ENCODE data around the gene LCAT.

LCAT gene

GRCh38 chr16:67953641-67954375, 9.9 kb upstream of the LCAT start:
- no peak overlapping the region for H3K9ac ChIP-seq (ENCODE audit: low read depth, low read length)
- no peaks in the 10 kb centered on the region for H3K4me1 ChIP-seq (ENCODE audit: control insufficient read depth, insufficient read depth, low read length)
- no peaks in the 10 kb centered on the region for H3K27me3 ChIP-seq (ENCODE audit: control insufficient read depth, insufficient read depth, low read length)
- H3K4me3 ChIP-seq (ENCODE audit: low read depth, low read length) = no peak overlapping the region
- peaks cover 47% of the 10 kb centered on the region for H3K36me3 ChIP-seq (ENCODE audit: control insufficient read depth, insufficient read depth, low read length)
- H3K9me3 ChIP-seq (ENCODE audit: control insufficient read depth, insufficient read depth, low read length) = no peaks in the 10 kb centered on the region

GRCh38 chr16:67951485-67951884, 7.6 kb upstream of the LCAT start:
- Histone ChIP-seq H3K9me3 (ENCODE audit: control insufficient read depth, insufficient read depth, low read length) (no peaks in the 10 kb centered on the region), H3K9ac (ENCODE audit: low read depth, low read length) (no peak overlapping the region), H3K36me3 (ENCODE audit: control insufficient read depth, insufficient read depth, low read length) (peaks cover 58% of the 10 kb centered on the region), H3K4me3 (ENCODE audit: low read depth, low read length) (no peak overlapping the region), H3K27me3 (ENCODE audit: control insufficient read depth, insufficient read depth, low read length) (no peaks in the 10 kb centered on the region), H3K4me1 (ENCODE audit: control insufficient read depth, insufficient read depth, low read length) (no peaks in the 10 kb centered on the region)

GRCh38 chr16:67950335-67950843, 6.5 kb upstream of the LCAT start:
- H3K27me3 ChIP-seq (ENCODE audit: control insufficient read depth, insufficient read depth, low read length) = no peaks in the 10 kb centered on the region
- H3K9me3 ChIP-seq (ENCODE audit: control insufficient read depth, insufficient read depth, low read length) = no peaks in the 10 kb centered on the region
- peaks cover 66% of the 10 kb centered on the region for H3K36me3 ChIP-seq (ENCODE audit: control insufficient read depth, insufficient read depth, low read length)
- no peaks in the 10 kb centered on the region for H3K4me1 ChIP-seq (ENCODE audit: control insufficient read depth, insufficient read depth, low read length)
- no peak overlapping the region for H3K4me3 ChIP-seq (ENCODE audit: low read depth, low read length)
- no peak overlapping the region for H3K9ac ChIP-seq (ENCODE audit: low read depth, low read length)

- no peak overlapping the region for H3K4me3 ChIP-seq (ENCODE audit: low read depth, low read length)
- H3K36me3 ChIP-seq (ENCODE audit: control insufficient read depth, insufficient read depth, low read length) = peaks cover 67% of the 10 kb centered on the region
- no peaks in the 10 kb centered on the region for H3K27me3 ChIP-seq (ENCODE audit: control insufficient read depth, insufficient read depth, low read length)
- H3K9ac ChIP-seq (ENCODE audit: low read depth, low read length) = no peak overlapping the region
- no peaks in the 10 kb centered on the region for H3K4me1 ChIP-seq (ENCODE audit: control insufficient read depth, insufficient read depth, low read length)
- H3K9me3 ChIP-seq (ENCODE audit: control insufficient read depth, insufficient read depth, low read length) = no peaks in the 10 kb centered on the region
Observed at GRCh38 chr16:67949645-67950044, 5.7 kb upstream of the LCAT start.

- Histone ChIP-seq H3K36me3 (ENCODE audit: control insufficient read depth, insufficient read depth, low read length) (peaks cover 59% of the 10 kb centered on the region), H3K9ac (ENCODE audit: low read depth, low read length) (no peak overlapping the region), H3K9me3 (ENCODE audit: control insufficient read depth, insufficient read depth, low read length) (no peaks in the 10 kb centered on the region), H3K4me1 (ENCODE audit: control insufficient read depth, insufficient read depth, low read length) (no peaks in the 10 kb centered on the region), H3K27me3 (ENCODE audit: control insufficient read depth, insufficient read depth, low read length) (no peaks in the 10 kb centered on the region), H3K4me3 (ENCODE audit: low read depth, low read length) (no peak overlapping the region)
Observed at GRCh38 chr16:67948015-67948414, 4.1 kb upstream of the LCAT start.

GRCh38 chr16:67946966-67947558, 3.1 kb upstream of the LCAT start:
- H3K4me1 ChIP-seq (ENCODE audit: control insufficient read depth, insufficient read depth, low read length) = no peaks in the 10 kb centered on the region
- no peak overlapping the region for H3K4me3 ChIP-seq (ENCODE audit: low read depth, low read length)
- no peaks in the 10 kb centered on the region for H3K9me3 ChIP-seq (ENCODE audit: control insufficient read depth, insufficient read depth, low read length)
- no peak overlapping the region for H3K9ac ChIP-seq (ENCODE audit: low read depth, low read length)
- H3K27me3 ChIP-seq (ENCODE audit: control insufficient read depth, insufficient read depth, low read length) = no peaks in the 10 kb centered on the region
- peaks cover 64% of the 10 kb centered on the region for H3K36me3 ChIP-seq (ENCODE audit: control insufficient read depth, insufficient read depth, low read length)

GRCh38 chr16:67946128-67946569, 2.2 kb upstream of the LCAT start:
- Histone ChIP-seq H3K4me1 (ENCODE audit: control insufficient read depth, insufficient read depth, low read length) (no peaks in the 10 kb centered on the region), H3K27me3 (ENCODE audit: control insufficient read depth, insufficient read depth, low read length) (no peaks in the 10 kb centered on the region), H3K9me3 (ENCODE audit: control insufficient read depth, insufficient read depth, low read length) (no peaks in the 10 kb centered on the region), H3K9ac (ENCODE audit: low read depth, low read length) (no peak overlapping the region), H3K4me3 (ENCODE audit: low read depth, low read length) (no peak overlapping the region), H3K36me3 (ENCODE audit: control insufficient read depth, insufficient read depth, low read length) (peaks cover 60% of the 10 kb centered on the region)

- Histone ChIP-seq H3K9me3 (ENCODE audit: control insufficient read depth, insufficient read depth, low read length) (no peaks in the 10 kb centered on the region), H3K4me3 (ENCODE audit: low read depth, low read length) (no peak overlapping the region), H3K9ac (ENCODE audit: low read depth, low read length) (no peak overlapping the region), H3K27me3 (ENCODE audit: control insufficient read depth, insufficient read depth, low read length) (no peaks in the 10 kb centered on the region), H3K4me1 (ENCODE audit: control insufficient read depth, insufficient read depth, low read length) (no peaks in the 10 kb centered on the region), H3K36me3 (ENCODE audit: control insufficient read depth, insufficient read depth, low read length) (peaks cover 54% of the 10 kb centered on the region)
Observed at GRCh38 chr16:67945392-67945933, 1.5 kb upstream of the LCAT start.

- Histone ChIP-seq H3K4me1 (ENCODE audit: control insufficient read depth, insufficient read depth, low read length) (no peaks in the 10 kb centered on the region), H3K36me3 (ENCODE audit: control insufficient read depth, insufficient read depth, low read length) (peaks cover 47% of the 10 kb centered on the region)
Observed at GRCh38 chr16:67944690-67945391, 921 bp upstream of the LCAT start.

GRCh38 chr16:67943256-67943618, 683 bp downstream of the LCAT start:
- H3K9me3 ChIP-seq (ENCODE audit: control insufficient read depth, insufficient read depth, low read length) = no peaks in the 10 kb centered on the region
- no peaks in the 10 kb centered on the region for H3K27me3 ChIP-seq (ENCODE audit: control insufficient read depth, insufficient read depth, low read length)
- no peaks in the 10 kb centered on the region for H3K4me1 ChIP-seq (ENCODE audit: control insufficient read depth, insufficient read depth, low read length)
- no peak overlapping the region for H3K9ac ChIP-seq (ENCODE audit: low read depth, low read length)
- no peak overlapping the region for H3K4me3 ChIP-seq (ENCODE audit: low read depth, low read length)
- H3K36me3 ChIP-seq (ENCODE audit: control insufficient read depth, insufficient read depth, low read length) = peaks cover 41% of the 10 kb centered on the region

More at GRCh38 chr16:67944690-67945391, 921 bp upstream of the LCAT start:
- Histone ChIP-seq H3K27me3 (ENCODE audit: control insufficient read depth, insufficient read depth, low read length) (no peaks in the 10 kb centered on the region), H3K9me3 (ENCODE audit: control insufficient read depth, insufficient read depth, low read length) (no peaks in the 10 kb centered on the region), H3K9ac (ENCODE audit: low read depth, low read length) (no peak overlapping the region), H3K4me3 (ENCODE audit: low read depth, low read length) (no peak overlapping the region)

GRCh38 chr16:67942510-67943255, 1.2 kb downstream of the LCAT start:
- Histone ChIP-seq H3K27me3 (ENCODE audit: control insufficient read depth, insufficient read depth, low read length) (no peaks in the 10 kb centered on the region), H3K36me3 (ENCODE audit: control insufficient read depth, insufficient read depth, low read length) (peaks cover 35% of the 10 kb centered on the region), H3K4me1 (ENCODE audit: control insufficient read depth, insufficient read depth, low read length) (no peaks in the 10 kb centered on the region), H3K4me3 (ENCODE audit: low read depth, low read length) (no peak overlapping the region), H3K9ac (ENCODE audit: low read depth, low read length) (no peak overlapping the region), H3K9me3 (ENCODE audit: control insufficient read depth, insufficient read depth, low read length) (no peaks in the 10 kb centered on the region)
